ENCODE results near the gene NCOA6.
"Not testable (repeated sequence)": the region's sequence is repeated elsewhere in the genome, so short reads cannot be mapped to it uniquely, and the experiment has no call there.

DNA sequence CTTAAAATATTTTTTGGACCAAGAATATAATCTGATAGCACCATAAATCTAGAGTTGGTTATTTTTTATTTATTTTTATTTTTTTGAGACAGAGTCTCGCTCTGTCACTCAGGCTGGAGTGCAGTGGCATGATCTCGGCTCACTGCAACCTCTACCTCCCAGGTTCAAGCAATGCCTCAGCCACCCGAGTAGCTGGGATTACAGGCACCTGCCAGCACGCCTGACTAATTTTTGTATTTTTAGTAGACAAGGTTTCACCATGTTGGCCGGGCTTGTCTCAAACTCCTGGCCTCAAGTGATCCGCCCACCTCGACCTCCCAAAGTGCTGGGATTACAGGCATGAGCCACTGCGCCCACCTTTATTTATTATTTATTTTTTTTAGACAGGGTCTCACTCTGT lies 45.2 kb downstream of the NCOA6 start:
- TF ChIP-seq, protein P1, sequence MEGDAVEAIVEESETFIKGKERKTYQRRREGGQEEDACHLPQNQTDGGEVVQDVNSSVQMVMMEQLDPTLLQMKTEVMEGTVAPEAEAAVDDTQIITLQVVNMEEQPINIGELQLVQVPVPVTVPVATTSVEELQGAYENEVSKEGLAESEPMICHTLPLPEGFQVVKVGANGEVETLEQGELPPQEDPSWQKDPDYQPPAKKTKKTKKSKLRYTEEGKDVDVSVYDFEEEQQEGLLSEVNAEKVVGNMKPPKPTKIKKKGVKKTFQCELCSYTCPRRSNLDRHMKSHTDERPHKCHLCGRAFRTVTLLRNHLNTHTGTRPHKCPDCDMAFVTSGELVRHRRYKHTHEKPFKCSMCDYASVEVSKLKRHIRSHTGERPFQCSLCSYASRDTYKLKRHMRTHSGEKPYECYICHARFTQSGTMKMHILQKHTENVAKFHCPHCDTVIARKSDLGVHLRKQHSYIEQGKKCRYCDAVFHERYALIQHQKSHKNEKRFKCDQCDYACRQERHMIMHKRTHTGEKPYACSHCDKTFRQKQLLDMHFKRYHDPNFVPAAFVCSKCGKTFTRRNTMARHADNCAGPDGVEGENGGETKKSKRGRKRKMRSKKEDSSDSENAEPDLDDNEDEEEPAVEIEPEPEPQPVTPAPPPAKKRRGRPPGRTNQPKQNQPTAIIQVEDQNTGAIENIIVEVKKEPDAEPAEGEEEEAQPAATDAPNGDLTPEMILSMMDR (IDR thresholded peaks at IDR 0.05) = not testable (repeated sequence)
- not testable (repeated sequence) for TF ChIP-seq POLR2A (IDR thresholded peaks at IDR 0.05)

Measured in esophagus squamous epithelium (tissue), 4 donors.